MM.1S (cell line): ENCODE results near the gene CDH12.

Experiments used
- DNase-seq: peaks from one replicate; pipeline ENCODE4 v3.0.0-alpha.2; 2015
- H2AFZ ChIP-seq: fragments of 300-600 bp; sonication (generic); 2 replicates; pipeline ENCODE4 v1.6.0; 2016; ENCODE audit warnings: antibody characterized with exemption, low read length
- H3F3A ChIP-seq: fragments of 300-600 bp; sonication (generic); 2 replicates; pipeline ENCODE4 v1.6.1; 2016; ENCODE audit warnings: mild to moderate bottlenecking, antibody characterized with exemption, low read length, moderate library complexity, mixed read lengths; ENCODE audit not compliant: insufficient read depth
- H3K27ac ChIP-seq: fragments of 300-600 bp; sonication (generic); 2 replicates; pipeline ENCODE4 v1.5.1; 2016; ENCODE audit warnings: mild to moderate bottlenecking, low read length
- H3K27me3 ChIP-seq: fragments of 300-600 bp; sonication (generic); replicated peaks from 2 replicates; pipeline ENCODE4 v1.6.0; 2016; ENCODE audit warnings: low read length; ENCODE audit not compliant: insufficient read depth
- H3K36me3 ChIP-seq: fragments of 300-600 bp; sonication (generic); replicated peaks from 2 replicates; pipeline ENCODE4 v1.6.1; 2016; ENCODE audit warnings: mild to moderate bottlenecking, low read length, mixed read lengths; ENCODE audit not compliant: insufficient read depth
- H3K4me1 ChIP-seq: fragments of 300-600 bp; sonication (generic); 2 replicates; pipeline ENCODE4 v1.6.1; 2016; ENCODE audit warnings: low read length, mixed read lengths
- H3K4me2 ChIP-seq: fragments of 300-600 bp; sonication (generic); 2 replicates; pipeline ENCODE4 v1.6.0; 2016; ENCODE audit warnings: low read depth, low read length
- H3K4me3 ChIP-seq: fragments of 300-600 bp; sonication (generic); 2 replicates; pipeline ENCODE4 v1.5.1; 2016; ENCODE audit warnings: low read length, mixed read lengths
- H3K79me2 ChIP-seq: fragments of 300-600 bp; sonication (generic); 2 replicates; pipeline ENCODE4 v1.6.1; 2016; ENCODE audit warnings: mixed run types, low read length, mixed read lengths
- H3K9ac ChIP-seq: fragments of 300-600 bp; sonication (generic); 2 replicates; pipeline ENCODE4 v1.6.1; 2016; ENCODE audit warnings: low read length, mixed read lengths
- H3K9me2 ChIP-seq: fragments of 300-600 bp; sonication (generic); replicated peaks from 2 replicates; pipeline ENCODE4 v1.6.1; 2016; ENCODE audit warnings: mild to moderate bottlenecking, low read length, mixed read lengths; ENCODE audit not compliant: insufficient read depth
- H3K9me3 ChIP-seq: fragments of 300-600 bp; sonication (generic); replicated peaks from 2 replicates; pipeline ENCODE4 v1.6.1; 2016; ENCODE audit warnings: mild to moderate bottlenecking, low read length, mixed read lengths; ENCODE audit not compliant: insufficient read depth
- H4K20me1 ChIP-seq: fragments of 300-600 bp; sonication (generic); 2 replicates; pipeline ENCODE4 v1.6.1; 2016; ENCODE audit warnings: mild to moderate bottlenecking, low read length, moderate library complexity, mixed read lengths; ENCODE audit not compliant: insufficient read depth
- EZH2 ChIP-seq: fragments of 300-600 bp; sonication (generic); optimal IDR thresholded peaks from 2 replicates; pipeline ENCODE3; 2017; ENCODE audit warnings: low read depth, mild to moderate bottlenecking, antibody characterized with exemption, low read length, mixed read lengths
- EZH2phosphoT487 ChIP-seq: fragments of 300-600 bp; sonication (generic); IDR thresholded peaks from 2 replicates; pipeline ENCODE4 v1.6.1; 2018; ENCODE audit warnings: antibody characterized with exemption, low read length
- TF ChIP-seq, protein P1 (sequence below): fragments of 300-600 bp; sonication (generic); IDR thresholded peaks from 2 replicates; pipeline ENCODE4 v1.5.1; 2016; ENCODE audit warnings: antibody characterized with exemption, low read length, mixed read lengths

CDH12 gene

DNA sequence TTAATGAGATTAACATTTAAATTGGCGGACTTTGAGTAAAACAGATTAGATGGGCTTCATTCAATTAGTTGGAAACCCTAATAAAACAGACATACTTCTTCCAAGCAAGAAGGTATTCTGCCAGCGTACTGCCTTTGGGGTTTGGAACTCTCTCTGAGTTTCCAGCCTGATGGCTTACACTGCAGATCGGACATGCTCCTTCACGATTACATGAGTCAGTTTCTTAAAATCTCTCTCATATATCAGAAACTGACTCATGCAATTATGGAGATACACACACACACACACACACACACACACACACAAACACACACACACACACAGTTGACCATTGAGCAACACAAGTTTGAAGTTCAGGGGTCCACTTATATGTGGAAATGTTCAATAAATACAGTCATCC is 789.4 kb downstream of the CDH12 start:
- no peaks in the 10 kb centered on the region for H4K20me1 ChIP-seq
- H3K4me3 ChIP-seq: no peak overlapping the region
- H3F3A ChIP-seq: no peaks in the 10 kb centered on the region
- DNase-seq: no peak
- H3K79me2 ChIP-seq: no peaks in the 10 kb centered on the region
- TF ChIP-seq, protein P1, sequence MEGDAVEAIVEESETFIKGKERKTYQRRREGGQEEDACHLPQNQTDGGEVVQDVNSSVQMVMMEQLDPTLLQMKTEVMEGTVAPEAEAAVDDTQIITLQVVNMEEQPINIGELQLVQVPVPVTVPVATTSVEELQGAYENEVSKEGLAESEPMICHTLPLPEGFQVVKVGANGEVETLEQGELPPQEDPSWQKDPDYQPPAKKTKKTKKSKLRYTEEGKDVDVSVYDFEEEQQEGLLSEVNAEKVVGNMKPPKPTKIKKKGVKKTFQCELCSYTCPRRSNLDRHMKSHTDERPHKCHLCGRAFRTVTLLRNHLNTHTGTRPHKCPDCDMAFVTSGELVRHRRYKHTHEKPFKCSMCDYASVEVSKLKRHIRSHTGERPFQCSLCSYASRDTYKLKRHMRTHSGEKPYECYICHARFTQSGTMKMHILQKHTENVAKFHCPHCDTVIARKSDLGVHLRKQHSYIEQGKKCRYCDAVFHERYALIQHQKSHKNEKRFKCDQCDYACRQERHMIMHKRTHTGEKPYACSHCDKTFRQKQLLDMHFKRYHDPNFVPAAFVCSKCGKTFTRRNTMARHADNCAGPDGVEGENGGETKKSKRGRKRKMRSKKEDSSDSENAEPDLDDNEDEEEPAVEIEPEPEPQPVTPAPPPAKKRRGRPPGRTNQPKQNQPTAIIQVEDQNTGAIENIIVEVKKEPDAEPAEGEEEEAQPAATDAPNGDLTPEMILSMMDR: no peak
- no peak for TF ChIP-seq EZH2
- TF ChIP-seq EZH2phosphoT487: no peak
- no peaks in the 10 kb centered on the region for H3K27me3 ChIP-seq
- no peak overlapping the region for H2AFZ ChIP-seq
- no peaks in the 10 kb centered on the region for H3K36me3 ChIP-seq
- no peak overlapping the region for H3K4me2 ChIP-seq
- H3K9me2 ChIP-seq: no peaks in the 10 kb centered on the region
- H3K4me1 ChIP-seq: no peaks in the 10 kb centered on the region
- H3K9me3 ChIP-seq: no peaks in the 10 kb centered on the region
- no peak overlapping the region for H3K9ac ChIP-seq
- H3K27ac ChIP-seq: no peak overlapping the region

DNA sequence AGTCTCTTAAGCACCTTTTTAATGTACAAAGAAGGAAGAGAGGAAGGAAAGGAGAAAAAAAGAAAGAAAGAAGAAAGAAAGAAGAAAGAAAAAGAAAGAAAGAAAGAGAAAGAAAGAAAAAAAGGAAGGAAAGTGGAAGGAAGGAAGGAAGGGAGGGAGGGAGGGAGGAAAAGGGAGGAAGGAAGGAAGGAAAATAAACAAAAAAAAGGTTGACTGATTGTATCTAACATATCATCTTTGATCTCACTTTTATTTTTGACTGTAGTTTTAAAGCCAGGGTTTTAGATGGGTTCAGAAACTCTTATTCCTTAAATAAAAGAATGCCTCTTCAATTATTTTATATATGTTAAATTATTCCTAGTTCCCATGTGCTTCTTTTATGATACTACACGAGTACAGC is 794.5 kb downstream of the CDH12 start:
- H3K27me3 ChIP-seq: no peaks in the 10 kb centered on the region
- no peak overlapping the region for H2AFZ ChIP-seq
- H3K4me3 ChIP-seq: no peak overlapping the region
- no peaks in the 10 kb centered on the region for H3K9me3 ChIP-seq
- H3K36me3 ChIP-seq: no peaks in the 10 kb centered on the region
- H4K20me1 ChIP-seq: no peaks in the 10 kb centered on the region
- H3K9ac ChIP-seq: no peak overlapping the region
- DNase-seq: no peak
- no peaks in the 10 kb centered on the region for H3K9me2 ChIP-seq
- no peaks in the 10 kb centered on the region for H3F3A ChIP-seq
- TF ChIP-seq, protein P1: no peak
- TF ChIP-seq EZH2 (no peak), EZH2phosphoT487 (no peak)
- H3K27ac ChIP-seq: no peak overlapping the region
- H3K4me1 ChIP-seq: no peaks in the 10 kb centered on the region
- H3K79me2 ChIP-seq: no peaks in the 10 kb centered on the region
- no peak overlapping the region for H3K4me2 ChIP-seq

DNA sequence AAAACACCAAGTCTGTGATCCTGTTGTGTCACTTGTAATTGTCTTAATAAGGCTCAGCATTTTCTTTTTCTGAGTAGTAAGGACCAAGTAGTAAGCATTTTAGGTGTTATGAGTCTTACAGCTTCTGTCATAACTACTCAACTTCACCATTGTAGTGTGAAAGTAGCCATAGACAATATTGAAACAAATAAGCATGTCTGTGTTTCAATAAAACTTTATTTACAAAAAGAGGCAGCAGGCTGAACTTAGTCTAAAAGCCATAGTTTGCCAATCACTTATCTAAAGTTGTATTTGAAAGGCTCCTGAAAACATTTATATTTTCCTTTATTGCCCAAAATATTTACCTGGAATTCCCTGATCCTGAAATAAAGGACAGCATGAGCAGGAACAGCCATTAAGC is 796.1 kb downstream of the CDH12 start:
- Histone ChIP-seq H3K9ac (no peak overlapping the region), H3K9me2 (no peaks in the 10 kb centered on the region), H3K27me3 (no peaks in the 10 kb centered on the region), H3K4me1 (no peaks in the 10 kb centered on the region), H4K20me1 (no peaks in the 10 kb centered on the region), H3K9me3 (no peaks in the 10 kb centered on the region), H3F3A (no peaks in the 10 kb centered on the region), H3K4me2 (no peak overlapping the region), H3K36me3 (no peaks in the 10 kb centered on the region), H3K27ac (no peak overlapping the region), H3K4me3 (no peak overlapping the region), H3K79me2 (no peaks in the 10 kb centered on the region), H2AFZ (no peak overlapping the region)
- no peak for DNase-seq
- TF ChIP-seq EZH2 (no peak), EZH2phosphoT487 (no peak)
- TF ChIP-seq, protein P1: no peak
